A549 treated with DMSO at 1 μM for 4 hours (cell line): ENCODE data around the gene PTX4. TPM values are rescaled to one million over a fixed set of nuclear protein-coding genes. Genes with fewer than 3 reads are reported as not detected.

Experiments
- total RNA-seq: library from RNA; stranded (reverse); fragments of 200-300 nt; extraction: Qiagen RNA extraction; gene quantifications from 5 replicates; pipeline ENCODE4 v1.2.3, GENCODE V29; 2022; ENCODE audit warnings: low read depth

PTX4 gene, protein sequence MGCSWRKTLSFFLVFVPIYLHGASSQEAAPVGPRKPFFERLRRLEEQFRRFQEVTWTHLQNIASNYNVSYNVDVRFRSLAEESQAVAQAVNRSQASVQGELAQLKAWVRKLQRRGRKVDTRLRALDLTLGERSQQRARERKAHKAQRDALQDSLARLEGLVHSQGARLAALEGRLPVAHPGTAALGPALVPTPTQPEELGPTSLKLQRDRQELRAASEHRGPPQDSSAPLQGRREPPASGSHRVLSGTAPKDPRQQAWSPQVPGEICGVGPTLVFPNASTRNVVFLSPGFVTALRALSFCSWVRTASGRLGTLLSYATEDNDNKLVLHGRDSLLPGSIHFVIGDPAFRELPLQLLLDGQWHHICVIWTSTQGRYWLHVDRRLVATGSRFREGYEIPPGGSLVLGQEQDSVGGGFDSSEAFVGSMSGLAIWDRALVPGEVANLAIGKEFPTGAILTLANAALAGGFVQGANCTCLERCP
- not detected in 5 replicates for total RNA-seq

DNA sequence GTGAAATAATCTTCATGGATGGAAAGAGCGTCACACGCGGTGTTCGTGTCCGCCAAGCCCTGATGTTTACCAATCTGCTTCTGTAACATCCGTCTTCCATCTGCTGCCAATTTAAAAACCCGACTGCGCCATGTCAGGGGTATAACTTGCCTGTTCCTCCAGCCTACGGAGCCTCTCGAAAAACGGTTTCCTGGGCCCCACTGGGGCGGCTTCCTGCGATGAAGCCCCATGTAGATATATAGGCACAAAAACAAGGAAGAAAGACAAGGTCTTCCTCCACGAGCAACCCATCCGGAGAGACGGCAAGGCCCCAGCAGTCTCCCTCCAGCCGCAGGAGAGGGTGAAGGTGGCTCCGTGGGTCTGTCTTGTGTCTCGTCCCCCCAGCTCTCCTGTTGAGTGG is at the start of gene PTX4:
Gene PTX4, minus strand, starts transcription at position 326 of the 400 bp plus-strand sequence. Its CDS starts 35 bp downstream, at position 291.

DNA sequence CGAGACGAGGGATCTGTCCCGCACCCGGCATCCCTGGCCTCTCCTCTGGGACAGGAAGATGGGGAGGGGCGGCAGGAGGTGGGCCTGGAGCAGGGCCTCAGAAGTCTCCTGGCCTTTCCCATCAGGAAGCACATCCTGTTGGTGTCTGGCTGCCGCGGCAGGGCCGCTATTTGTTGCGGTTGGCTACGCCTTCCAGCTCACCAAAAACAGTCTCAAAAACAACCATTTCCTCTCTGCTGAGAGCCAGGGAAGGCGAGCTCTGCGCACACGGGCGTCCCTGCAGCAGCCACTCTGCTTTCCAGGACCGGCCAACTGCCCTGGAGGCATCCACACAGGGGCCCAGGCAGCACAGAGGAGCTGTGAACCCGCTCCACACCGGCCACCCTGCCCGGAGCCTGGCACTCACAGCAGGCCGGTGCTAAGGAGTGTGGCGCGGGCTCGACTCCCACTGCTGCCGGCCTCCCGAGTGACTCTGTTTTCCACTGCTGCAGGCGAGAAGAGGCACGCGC is 44.8 kb upstream of the PTX4 start, which contains the start of gene TMEM204:
Gene TMEM204, plus strand, starts transcription at position 224 of the 509 bp plus-strand sequence. CDS start 610 bp downstream, outside the sequence.

DNA sequence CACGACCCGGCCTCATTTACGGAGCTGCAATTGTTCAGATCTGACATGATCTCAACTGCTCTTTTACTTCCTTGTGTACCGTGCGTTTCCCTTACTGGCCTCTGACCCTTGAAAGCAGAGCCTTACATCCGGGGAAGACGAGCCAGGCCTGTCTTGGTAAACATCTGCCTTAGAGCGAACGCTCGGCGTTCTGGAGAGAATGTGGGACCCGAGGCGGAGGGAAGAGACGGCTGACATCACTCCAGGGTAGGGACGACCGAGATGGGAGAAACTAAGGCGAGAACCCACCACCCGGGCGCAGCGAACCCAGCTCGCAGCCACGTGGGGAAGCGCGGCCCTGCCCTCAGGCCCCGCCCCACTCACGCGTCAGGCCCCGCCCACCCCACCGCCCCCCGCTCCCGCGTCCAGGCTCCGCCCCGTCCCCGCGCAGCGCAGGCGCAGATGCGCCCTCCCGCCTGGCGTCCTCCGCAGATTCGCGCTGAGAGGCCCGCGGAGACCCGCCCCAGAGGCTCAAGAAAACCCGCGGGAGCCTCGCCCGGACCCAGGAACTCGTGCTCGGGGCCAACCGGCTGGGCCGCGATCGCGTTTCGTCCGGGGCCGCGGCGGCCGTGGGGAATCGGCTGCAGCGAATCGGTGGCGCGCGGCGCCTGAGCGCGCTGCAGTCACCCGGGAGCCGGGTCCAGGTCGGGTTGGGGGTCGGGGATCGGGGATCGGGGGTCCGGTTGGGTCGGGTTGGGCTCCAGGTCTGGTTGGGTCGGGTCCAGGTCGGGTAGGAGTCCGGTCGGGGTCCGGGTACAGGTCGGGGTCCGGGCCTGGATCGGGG is 4.4 kb upstream of the PTX4 start, which contains the start of gene TELO2:
Gene TELO2, plus strand, starts transcription at position 438 of the 823 bp plus-strand sequence. CDS start 922 bp downstream, outside the sequence.

DNA sequence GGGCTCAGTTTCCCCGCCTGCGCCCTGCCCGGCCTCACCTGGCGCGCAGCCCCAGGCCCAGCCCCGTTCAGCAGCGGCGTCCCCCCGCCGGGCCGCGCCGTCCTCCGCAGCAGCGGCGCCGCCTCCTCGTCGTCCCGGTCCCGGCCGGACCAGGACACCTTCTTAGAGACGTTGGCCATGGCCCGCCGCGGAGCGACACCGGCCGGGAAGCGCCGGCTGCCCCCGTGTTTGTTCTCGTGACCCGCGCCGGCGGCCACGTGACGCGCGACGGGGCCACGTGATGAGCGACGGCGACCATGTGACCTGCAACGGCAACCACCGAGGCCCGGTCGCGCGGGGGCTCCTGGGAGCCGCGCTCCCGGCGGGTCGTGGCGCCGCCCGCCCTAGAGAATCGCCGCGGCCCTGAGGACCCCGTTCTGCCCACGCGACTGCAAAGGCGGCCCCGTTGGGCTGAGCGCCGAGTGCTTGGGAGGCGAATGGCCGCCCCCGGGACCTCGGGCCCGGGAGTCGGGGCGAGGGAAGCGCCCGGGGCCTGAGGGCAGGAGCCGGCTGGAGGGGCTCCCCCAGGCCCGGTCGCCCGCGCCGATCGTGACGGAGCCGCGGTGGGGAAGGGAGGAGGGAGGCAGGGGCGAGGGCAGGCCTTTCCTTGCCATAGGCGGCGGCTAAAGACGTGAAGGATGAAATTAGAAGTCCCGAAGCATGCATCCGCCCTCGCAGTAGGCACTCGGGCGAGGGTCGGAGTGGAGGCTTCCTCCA is 13.8 kb downstream of the PTX4 start, which contains the start of gene CLCN7:
Gene CLCN7, minus strand, starts transcription at position 233 of the 756 bp plus-strand sequence. Its CDS starts 54 bp downstream, at position 179.

DNA sequence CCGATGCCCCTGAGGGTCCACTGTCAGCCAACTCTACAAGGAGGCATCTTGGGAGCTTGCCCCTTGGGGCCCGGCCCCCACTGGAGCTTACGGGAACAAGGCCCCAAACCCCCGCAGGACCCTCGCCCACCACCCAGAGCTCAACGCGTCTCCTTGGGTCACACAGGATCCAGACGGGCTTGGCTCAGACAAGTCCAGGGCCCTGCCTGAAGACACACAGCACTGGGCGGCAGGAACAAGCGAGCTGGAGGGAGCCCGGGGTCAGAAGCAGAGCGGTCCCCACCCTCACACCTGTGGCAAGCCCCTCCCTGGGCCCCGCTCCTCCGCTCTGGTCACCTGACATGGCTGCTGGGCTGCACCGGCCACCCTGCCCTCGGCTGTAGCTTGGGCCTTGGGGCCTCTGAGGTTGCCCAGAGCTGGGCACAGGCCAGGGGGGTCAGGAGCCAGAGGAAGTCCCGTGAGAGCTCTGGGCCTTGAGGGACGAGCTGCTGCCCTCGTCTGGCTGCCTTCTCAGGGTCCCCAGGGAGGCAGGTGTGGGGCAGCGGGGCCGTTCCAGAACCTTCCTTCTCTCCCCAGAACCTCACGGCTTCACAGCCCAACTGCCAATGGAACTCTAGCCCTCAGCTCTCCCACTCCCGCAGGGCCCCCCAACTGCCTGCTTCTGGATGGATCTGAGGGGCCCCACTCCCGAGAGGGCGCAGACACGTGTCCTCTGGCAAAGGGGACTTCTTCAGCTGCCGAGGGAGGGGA is 44.6 kb downstream of the PTX4 start, which contains the start of gene CCDC154:
Gene CCDC154, minus strand, starts transcription at position 577 of the 750 bp plus-strand sequence. Its CDS starts 234 bp downstream, at position 343.

Other genes starting within 250 kb of the PTX4 start
- gene TPSAB1, start 248.2 kb downstream of the PTX4 start, total RNA-seq = 0.13 TPM in 1 of 5 replicates, not detected in the others
- not detected in 5 replicates for gene TPSD1, start 232.9 kb downstream of the PTX4 start, total RNA-seq
- 165 to 192 TPM (median 171 TPM) in 5 replicates for gene UBE2I, start 179.3 kb downstream of the PTX4 start, total RNA-seq
- gene BAIAP3, start 155.3 kb downstream of the PTX4 start, total RNA-seq = 0.31 to 1.6 TPM (median 1.1 TPM) in 5 replicates
- 57.7 to 93.3 TPM (median 82.5 TPM) in 5 replicates for gene TSR3, start 137.1 kb downstream of the PTX4 start, total RNA-seq
- 24.7 to 37.3 TPM (median 29.4 TPM) in 5 replicates for gene GNPTG, start 137.0 kb downstream of the PTX4 start, total RNA-seq
- gene UNKL, start 74.2 kb downstream of the PTX4 start, total RNA-seq = 28.3 to 55.1 TPM (median 46.1 TPM) in 5 replicates
- gene UQCC4, start 68.2 kb downstream of the PTX4 start, total RNA-seq = 34.1 to 37.8 TPM (median 35.7 TPM) in 5 replicates
- gene PERCC1, start 57.9 kb downstream of the PTX4 start, total RNA-seq = not detected in 5 replicates
- 0.09 to 0.57 TPM (median 0.28 TPM) in 5 replicates for gene CCDC154, start 44.4 kb downstream of the PTX4 start, total RNA-seq
- 56.1 to 84.3 TPM (median 77.2 TPM) in 5 replicates for gene CLCN7, start 13.9 kb downstream of the PTX4 start, total RNA-seq
- gene TELO2, start 4.4 kb upstream of the PTX4 start, total RNA-seq = 33.6 to 43.6 TPM (median 41.1 TPM) in 5 replicates
- gene TMEM204, start 44.7 kb upstream of the PTX4 start, total RNA-seq = not detected in 5 replicates
- 8.2 to 9.3 TPM (median 9.3 TPM) in 5 replicates for gene IFT140, start 123.1 kb upstream of the PTX4 start, total RNA-seq
- 14.1 to 18.6 TPM (median 16.7 TPM) in 5 replicates for gene CRAMP1, start 123.4 kb upstream of the PTX4 start, total RNA-seq
- gene JPT2, start 189.3 kb upstream of the PTX4 start, total RNA-seq = 169 to 207 TPM (median 182 TPM) in 5 replicates
- 36.1 to 58.0 TPM (median 52.2 TPM) in 5 replicates for gene MAPK8IP3, start 217.3 kb upstream of the PTX4 start, total RNA-seq